AG04450 (cell line): ENCODE data around the gene TTC28. TPM values are rescaled to one million over a fixed set of nuclear protein-coding genes. Genes with fewer than 3 reads are reported as not detected.
A peak's percentile ranks its signal among the peaks of the same experiment; 100 is the strongest.

Source experiments
- CTCF ChIA-PET: fragments of 300-600, 350-600 bp; formaldehyde crosslinking; extraction: SDS; loops from one replicate; lab custom pipeline; 2022; ENCODE audit warnings: antibody characterized with exemption, inconsistent platforms; lab: Charles Lee
- POLR2A ChIA-PET: fragments of 350-600 bp; formaldehyde crosslinking; extraction: SDS; loops from one replicate; lab custom pipeline; 2021; ENCODE audit warnings: antibody characterized with exemption, inconsistent platforms; lab: Yijun Ruan, JAX
- DNase-seq: peaks from one replicate; pipeline ENCODE4 v3.0.0-alpha.2; 2011; ENCODE audit warnings: low read depth, low spot score
- H3K27ac ChIP-seq: one replicate; pipeline ENCODE4 v1.5.1; 2012; ENCODE audit warnings: low read depth, low read length, control low read depth
- H3K27me3 ChIP-seq: one replicate; pipeline ENCODE4 v1.6.0; 2012; ENCODE audit warnings: low read length; ENCODE audit not compliant: control insufficient read depth, insufficient read depth
- H3K4me3 ChIP-seq: 2 replicates; pipeline ENCODE4 v1.5.1; 2011; ENCODE audit warnings: mild to moderate bottlenecking, low read depth, low read length, control low read depth
- H3K9me3 ChIP-seq: 2 replicates; pipeline ENCODE4 v1.5.1; 2012; ENCODE audit warnings: low read length; ENCODE audit not compliant: control insufficient read depth, insufficient read depth
- CTCF ChIP-seq: IDR thresholded peaks from 2 replicates; pipeline ENCODE4 v1.5.1; 2011; ENCODE audit warnings: low read depth, low read length, control low read depth, inconsistent platforms
- polyA plus RNA-seq: library from polyadenylated mRNA; depleted of rRNA; stranded (reverse); fragments of >200 nt; gene quantifications from 2 replicates; pipeline ENCODE4 v1.2.3, GENCODE V29; 2011

TTC28 gene
- polyA plus RNA-seq, 1 experiment: 11.2 TPM

- Histone ChIP-seq H3K27ac (no peak overlapping the region), H3K27me3 (no peaks in the 10 kb centered on the region), H3K4me3 (no peak overlapping the region), H3K9me3 (peaks cover 3% of the 10 kb centered on the region; the same call in 1 of the 2 replicates)
- DNase-seq: no peak
- CTCF ChIA-PET: no interaction called here
- no peak for TF ChIP-seq CTCF
- POLR2A ChIA-PET: no interaction called here
These were observed 686.4 kb downstream of the TTC28 start for GRCh38 chr22:27993201-27993635.

DNA sequence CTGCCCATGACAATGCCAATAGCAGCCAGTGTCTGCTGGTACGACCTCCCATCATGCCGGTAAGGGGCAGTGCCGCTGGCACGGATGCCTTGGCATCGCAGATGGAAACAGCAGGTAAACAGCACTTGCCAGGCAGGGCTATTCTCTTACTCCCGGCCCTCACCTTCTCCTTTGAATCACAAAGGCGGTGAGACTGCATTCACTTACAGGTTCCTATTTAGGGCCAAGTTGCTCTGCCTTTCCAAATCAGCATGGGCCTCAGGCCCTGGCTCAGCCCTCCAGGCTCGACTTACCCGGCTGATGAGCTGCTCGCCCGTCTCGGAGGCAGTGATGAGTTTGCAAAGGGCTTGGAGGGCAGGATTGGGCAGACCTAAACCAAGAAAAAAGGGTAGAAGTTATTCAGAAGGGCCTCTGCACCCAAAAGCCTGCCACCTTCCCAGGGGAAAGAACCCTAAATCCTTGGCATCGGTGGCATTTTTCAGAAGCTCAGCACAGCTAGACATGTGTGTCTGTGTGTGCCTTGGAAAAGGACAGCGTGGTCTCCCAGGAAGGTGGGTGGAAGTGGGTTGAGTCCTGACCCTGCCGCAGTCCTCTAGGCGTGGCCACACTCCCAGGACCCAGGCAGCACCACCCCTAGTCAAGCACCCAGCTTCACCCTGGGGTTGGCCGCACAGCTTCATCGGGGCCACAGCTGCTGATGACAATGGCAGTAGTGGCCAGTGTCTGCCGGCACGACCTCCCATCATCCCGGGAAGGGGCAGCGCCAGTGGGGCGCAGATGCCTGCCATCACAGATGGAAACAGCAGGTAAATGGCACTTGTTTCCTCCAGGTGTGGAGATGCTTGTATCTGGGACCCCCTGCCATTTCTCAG, 687.1 kb downstream of the TTC28 start:
- CTCF ChIA-PET: no interaction called here
- DNase-seq: no peak
- Histone ChIP-seq H3K27ac (no peak overlapping the region), H3K4me3 (no peak overlapping the region), H3K9me3 (peaks cover 3% of the 10 kb centered on the region; the same call in 1 of the 2 replicates), H3K27me3 (no peaks in the 10 kb centered on the region)
- no peak for TF ChIP-seq CTCF
- POLR2A ChIA-PET: no interaction called here

- Histone ChIP-seq H3K9me3 (peaks cover 3% of the 10 kb centered on the region; the same call in 1 of the 2 replicates), H3K27me3 (no peaks in the 10 kb centered on the region), H3K4me3 (no peak overlapping the region), H3K27ac (no peak overlapping the region)
- no peak for DNase-seq
- TF ChIP-seq CTCF: no peak
- CTCF ChIA-PET: interaction anchor here (0.6 kb wide), 1 partner anchor 120 kb away, joined by 6 read pairs; no protein-coding TSS in a partner anchor
- POLR2A ChIA-PET: no interaction called here
These were observed 687.9 kb downstream of the TTC28 start for GRCh38 chr22:27991586-27992293.

DNA sequence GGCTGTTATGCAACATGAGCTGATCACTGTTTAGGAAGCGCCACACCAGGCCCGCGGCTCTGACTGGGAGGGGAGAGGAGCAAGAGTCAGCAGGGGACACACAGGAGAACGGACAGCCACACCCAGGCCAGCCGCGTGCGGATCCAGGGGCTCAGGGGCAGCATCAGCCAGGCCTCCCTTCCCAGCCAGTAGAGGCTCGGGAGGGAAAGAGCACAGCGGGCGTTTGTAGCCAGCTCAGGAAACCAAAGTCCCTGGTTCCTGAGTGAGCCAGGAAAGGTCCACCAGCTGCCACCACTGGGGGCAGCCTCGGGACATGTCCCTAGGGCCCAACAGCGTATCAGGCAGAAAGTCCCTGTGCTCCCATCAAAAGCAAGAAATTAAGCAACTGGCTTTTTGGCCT, 688.8 kb downstream of the TTC28 start:
- POLR2A ChIA-PET: no interaction called here

More for the DNA sequence above, 688.8 kb downstream of the TTC28 start:
- no peak for DNase-seq
- no peaks in the 10 kb centered on the region for H3K27me3 ChIP-seq
- peaks cover 3% of the 10 kb centered on the region; the same call in 1 of the 2 replicates for H3K9me3 ChIP-seq
- no peak overlapping the region for H3K4me3 ChIP-seq
- TF ChIP-seq CTCF: peak; percentile 28
- H3K27ac ChIP-seq: no peak overlapping the region
- CTCF ChIA-PET: interaction anchor here (0.6 to 2.3 kb wide), 2 partner anchors 104 to 119 kb away, joined by 6 to 8 read pairs; no protein-coding TSS in a partner anchor
